Measurements from ENCODE around the gene CENPS.
"Not testable (repeated sequence)": the region's sequence is repeated elsewhere in the genome, so short reads cannot be mapped to it uniquely, and the experiment has no call there.

Gene CENPS

GRCh38 chr1:10451287-10451686, 21.1 kb downstream of the CENPS start:
- no peak for DNase-seq (ENCODE audit: low read depth)

GRCh38 chr1:10456048-10456447, 25.8 kb downstream of the CENPS start:
- no peak for DNase-seq (ENCODE audit: low read depth)

- DNase-seq (ENCODE audit: low read depth): no peak
Measured at GRCh38 chr1:10456661-10457060, 26.4 kb downstream of the CENPS start.

GRCh38 chr1:10457462-10457861, 27.2 kb downstream of the CENPS start:
- not testable (repeated sequence) for DNase-seq (ENCODE audit: low read depth)

- no peak for DNase-seq (ENCODE audit: low read depth)
Measured at GRCh38 chr1:10457875-10458274, 27.6 kb downstream of the CENPS start.

- no peak for DNase-seq (ENCODE audit: low read depth)
Measured at GRCh38 chr1:10459184-10459583, 29.0 kb downstream of the CENPS start.

GRCh38 chr1:10467078-10467477, 36.8 kb downstream of the CENPS start:
- no peak for DNase-seq (ENCODE audit: low read depth)

GRCh38 chr1:10470043-10470442, 39.8 kb downstream of the CENPS start:
- DNase-seq (ENCODE audit: low read depth): no peak

GRCh38 chr1:10471411-10472219, 41.4 kb downstream of the CENPS start:
- DNase-seq (ENCODE audit: low read depth): no peak

GRCh38 chr1:10472220-10473144, 42.2 kb downstream of the CENPS start, which contains the start of gene DFFA:
Gene DFFA, minus strand, starts transcription at chr1:10472529. Its CDS starts 71 bp downstream, at chr1:10472458.
- DNase-seq (ENCODE audit: low read depth): peak; percentile 83

GRCh38 chr1:10473145-10473765, 43.0 kb downstream of the CENPS start:
- DNase-seq (ENCODE audit: low read depth): no peak

GRCh38 chr1:10474309-10474612, 44.0 kb downstream of the CENPS start:
- DNase-seq (ENCODE audit: low read depth): not testable (repeated sequence)

GRCh38 chr1:10474613-10475507, 44.6 kb downstream of the CENPS start, which contains the start of gene PEX14:
Gene PEX14, plus strand, starts transcription at chr1:10474950. Its CDS starts 17 bp downstream, at chr1:10474967.
- peak; percentile 66 for DNase-seq (ENCODE audit: low read depth)

- no peak for DNase-seq (ENCODE audit: low read depth)
Measured at GRCh38 chr1:10475510-10475909, 45.3 kb downstream of the CENPS start.

- no peak for DNase-seq (ENCODE audit: low read depth)
Measured at GRCh38 chr1:10479296-10479695, 49.1 kb downstream of the CENPS start.

GRCh38 chr1:10480614-10481013, 50.4 kb downstream of the CENPS start:
- DNase-seq (ENCODE audit: low read depth): no peak

- DNase-seq (ENCODE audit: low read depth): no peak
Measured at GRCh38 chr1:10484521-10484920, 54.3 kb downstream of the CENPS start.

- no peak for DNase-seq (ENCODE audit: low read depth)
Measured at GRCh38 chr1:10489291-10490055, 59.2 kb downstream of the CENPS start.

- no peak for DNase-seq (ENCODE audit: low read depth)
Measured at GRCh38 chr1:10490286-10490970, 60.2 kb downstream of the CENPS start.

All from stimulated activated CD8-positive, alpha-beta memory T cell treated with anti-CD3 and anti-CD28 coated beads, Interleukin-7, amount 100 ng/mL, for 24 hours (primary cell).